ENCODE data around the gene MFAP3L. TPM values are rescaled to one million over a fixed set of nuclear protein-coding genes. Genes with fewer than 3 reads are reported as not detected.

MFAP3L gene
- total RNA-seq, 2 donors from 2014 or later = 1.2 to 1.7 TPM

DNA sequence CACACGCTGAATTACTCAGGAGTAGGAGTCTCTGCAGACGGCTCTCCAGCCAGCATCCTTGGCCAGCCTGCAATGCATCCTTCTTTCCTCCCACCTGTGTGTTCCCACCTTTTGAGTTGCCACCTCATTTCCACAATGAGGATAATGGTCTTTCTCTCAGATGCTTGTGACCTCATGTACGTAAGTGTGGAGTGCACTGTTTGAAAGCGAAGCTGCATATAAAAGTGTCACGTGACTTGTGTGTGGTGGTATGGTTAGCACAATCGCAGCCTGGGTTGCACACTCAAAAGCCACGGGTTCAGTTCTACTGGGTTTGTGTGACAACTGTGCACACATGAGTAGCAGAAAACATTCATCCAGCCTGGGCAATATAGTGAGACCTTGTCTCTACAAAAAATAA is 12.0 kb upstream of the MFAP3L start:
- Mint-ChIP-seq H3K27ac (no peak overlapping the region), H3K4me1 (ENCODE audit: low read depth) (no peaks in the 10 kb centered on the region), H3K27me3 (ENCODE audit: low read depth) (no peaks in the 10 kb centered on the region), H3K36me3 (ENCODE audit: insufficient read depth in 2 of 2) (no peaks in the 10 kb centered on the region), H3K4me3 (no peak overlapping the region), H3K9me3 (no peaks in the 10 kb centered on the region)
- ATAC-seq (replicated peaks in 1 of 2) (no peak), DNase-seq (no peak)

GRCh38 chr4:170037481-170037880 is 11.3 kb upstream of the MFAP3L start:
- DNase-seq = no peak
- H3K27ac Mint-ChIP-seq = no peak overlapping the region
- no peaks in the 10 kb centered on the region for H3K36me3 Mint-ChIP-seq (ENCODE audit: insufficient read depth in 2 of 2)
- H3K9me3 Mint-ChIP-seq = no peaks in the 10 kb centered on the region
- no peaks in the 10 kb centered on the region for H3K4me1 Mint-ChIP-seq (ENCODE audit: low read depth)
- H3K27me3 Mint-ChIP-seq (ENCODE audit: low read depth) = no peaks in the 10 kb centered on the region
- H3K4me3 Mint-ChIP-seq = no peak overlapping the region
- ATAC-seq (replicated peaks in 1 of 2) = no peak

GRCh38 chr4:170035845-170036244 is 9.7 kb upstream of the MFAP3L start:
- Mint-ChIP-seq H3K4me1 (ENCODE audit: low read depth) (no peaks in the 10 kb centered on the region), H3K9me3 (no peaks in the 10 kb centered on the region), H3K36me3 (ENCODE audit: insufficient read depth in 2 of 2) (no peaks in the 10 kb centered on the region), H3K27me3 (ENCODE audit: low read depth) (no peaks in the 10 kb centered on the region), H3K27ac (no peak overlapping the region), H3K4me3 (no peak overlapping the region)
- DNase-seq = no peak
- no peak for ATAC-seq (replicated peaks in 1 of 2)

DNA sequence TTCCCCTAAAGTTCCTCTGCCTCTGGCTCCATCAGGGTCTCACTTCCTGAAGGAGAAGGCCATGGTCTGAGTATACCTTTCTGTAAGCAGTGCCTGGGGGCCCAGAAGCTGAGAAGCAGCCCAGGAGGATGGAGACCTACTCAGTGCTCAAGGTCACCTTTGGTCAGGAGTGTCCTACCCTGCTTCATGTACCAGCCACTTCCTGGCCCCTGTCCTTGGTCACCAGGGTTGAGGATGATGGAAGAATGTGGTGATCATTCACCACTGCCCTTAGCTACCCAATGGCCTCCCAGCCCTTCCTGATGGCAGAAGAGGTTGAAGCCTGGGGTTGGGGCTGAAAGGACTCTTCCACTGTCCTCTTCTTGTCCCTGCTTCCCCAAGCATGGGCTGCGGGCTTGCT is 9.0 kb upstream of the MFAP3L start:
- Mint-ChIP-seq H3K4me1 (ENCODE audit: low read depth) (no peaks in the 10 kb centered on the region), H3K36me3 (ENCODE audit: insufficient read depth in 2 of 2) (no peaks in the 10 kb centered on the region), H3K4me3 (no peak overlapping the region), H3K27me3 (ENCODE audit: low read depth) (no peaks in the 10 kb centered on the region), H3K9me3 (no peaks in the 10 kb centered on the region), H3K27ac (no peak overlapping the region)
- DNase-seq (no peak), ATAC-seq (replicated peaks in 1 of 2) (no peak)

GRCh38 chr4:170033999-170034398 is 7.8 kb upstream of the MFAP3L start:
- Mint-ChIP-seq H3K4me3 (no peak overlapping the region), H3K27me3 (ENCODE audit: low read depth) (peaks cover 9% of the 10 kb centered on the region), H3K9me3 (no peaks in the 10 kb centered on the region), H3K36me3 (ENCODE audit: insufficient read depth in 2 of 2) (no peaks in the 10 kb centered on the region), H3K4me1 (ENCODE audit: low read depth) (no peaks in the 10 kb centered on the region), H3K27ac (no peak overlapping the region)
- DNase-seq (no peak), ATAC-seq (replicated peaks in 1 of 2) (no peak)

DNA sequence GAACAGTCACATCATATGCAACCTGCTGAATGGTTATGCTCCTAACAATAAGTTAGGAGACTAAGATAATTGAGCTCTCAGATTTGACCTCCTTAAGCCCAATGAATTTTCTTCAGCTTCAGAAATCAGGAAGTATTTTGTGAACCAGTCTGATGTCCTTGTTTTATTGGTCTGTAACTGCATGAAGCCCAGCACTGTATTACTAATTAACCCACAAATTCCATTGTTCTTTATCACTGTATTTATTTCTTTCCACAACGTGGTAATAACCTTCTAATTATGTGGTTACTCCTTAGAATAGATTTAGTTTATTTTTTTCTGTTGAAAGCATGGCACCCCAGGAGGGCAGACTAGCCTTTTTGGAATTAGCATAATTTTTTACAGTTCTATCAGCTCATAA is 3.9 kb upstream of the MFAP3L start:
- ATAC-seq (replicated peaks in 1 of 2) (no peak), DNase-seq (no peak)
- Mint-ChIP-seq H3K36me3 (ENCODE audit: insufficient read depth in 2 of 2) (peaks cover 2 to 7% of the 10 kb centered on the region in 2 donors), H3K27me3 (ENCODE audit: low read depth) (peaks cover 26% of the 10 kb centered on the region), H3K27ac (no peak overlapping the region), H3K9me3 (no peaks in the 10 kb centered on the region), H3K4me3 (no peak overlapping the region), H3K4me1 (ENCODE audit: low read depth) (peaks cover 11% of the 10 kb centered on the region)

GRCh38 chr4:170027181-170027829 is 1.1 kb upstream of the MFAP3L start:
- DNase-seq = peak; percentile 91 to 93
- H3K36me3 Mint-ChIP-seq (ENCODE audit: insufficient read depth in 2 of 2) = peaks cover 2 to 7% of the 10 kb centered on the region in 2 donors
- H3K4me3 Mint-ChIP-seq = peak overlapping the region; percentile 93 to 94
- peak overlapping the region; percentile 92 for H3K27ac Mint-ChIP-seq
- peaks cover 33% of the 10 kb centered on the region for H3K27me3 Mint-ChIP-seq (ENCODE audit: low read depth)
- no peaks in the 10 kb centered on the region for H3K9me3 Mint-ChIP-seq
- H3K4me1 Mint-ChIP-seq (ENCODE audit: low read depth) = peaks cover 11% of the 10 kb centered on the region
- peak; percentile 63 to 66 for ATAC-seq (replicated peaks in 1 of 2)

- no peak for ATAC-seq (replicated peaks in 1 of 2)
- Mint-ChIP-seq H3K4me3 (peak overlapping the region; percentile 81 to 85), H3K27ac (no peak overlapping the region), H3K27me3 (ENCODE audit: low read depth) (peaks cover 33% of the 10 kb centered on the region), H3K9me3 (no peaks in the 10 kb centered on the region), H3K36me3 (ENCODE audit: insufficient read depth in 2 of 2) (peaks cover 2 to 7% of the 10 kb centered on the region in 2 donors), H3K4me1 (ENCODE audit: low read depth) (peaks cover 11% of the 10 kb centered on the region)
- peak; percentile 13 to 22 for DNase-seq
These were observed 507 bp downstream of the MFAP3L start for GRCh38 chr4:170025523-170026252.

GRCh38 chr4:170022211-170022610 is 4.0 kb downstream of the MFAP3L start:
- DNase-seq (no peak), ATAC-seq (replicated peaks in 1 of 2) (no peak)
- no peaks in the 10 kb centered on the region for H3K9me3 Mint-ChIP-seq
- no peaks in the 10 kb centered on the region for H3K36me3 Mint-ChIP-seq (ENCODE audit: insufficient read depth in 2 of 2)
- H3K27me3 Mint-ChIP-seq (ENCODE audit: low read depth) = peaks cover 7% of the 10 kb centered on the region
- peaks cover 4% of the 10 kb centered on the region for H3K4me1 Mint-ChIP-seq (ENCODE audit: low read depth)
- H3K4me3 Mint-ChIP-seq = no peak overlapping the region
- no peak overlapping the region for H3K27ac Mint-ChIP-seq

- H3K4me1 Mint-ChIP-seq (ENCODE audit: low read depth) = peaks cover 5% of the 10 kb centered on the region
- H3K4me3 Mint-ChIP-seq = no peak overlapping the region
- ATAC-seq (replicated peaks in 1 of 2) (no peak), DNase-seq (no peak)
- no peaks in the 10 kb centered on the region for H3K27me3 Mint-ChIP-seq (ENCODE audit: low read depth)
- H3K27ac Mint-ChIP-seq = no peak overlapping the region
- H3K9me3 Mint-ChIP-seq = no peaks in the 10 kb centered on the region
- no peaks in the 10 kb centered on the region for H3K36me3 Mint-ChIP-seq (ENCODE audit: insufficient read depth in 2 of 2)
These were observed 8.9 kb downstream of the MFAP3L start for GRCh38 chr4:170017252-170017651.

- Mint-ChIP-seq H3K4me1 (ENCODE audit: low read depth) (peaks cover 5% of the 10 kb centered on the region), H3K27me3 (ENCODE audit: low read depth) (no peaks in the 10 kb centered on the region), H3K36me3 (ENCODE audit: insufficient read depth in 2 of 2) (no peaks in the 10 kb centered on the region), H3K9me3 (no peaks in the 10 kb centered on the region), H3K4me3 (no peak overlapping the region), H3K27ac (no peak overlapping the region)
- DNase-seq (no peak), ATAC-seq (replicated peaks in 1 of 2) (no peak)
These were observed 10.9 kb downstream of the MFAP3L start for GRCh38 chr4:170015285-170015684.

DNA sequence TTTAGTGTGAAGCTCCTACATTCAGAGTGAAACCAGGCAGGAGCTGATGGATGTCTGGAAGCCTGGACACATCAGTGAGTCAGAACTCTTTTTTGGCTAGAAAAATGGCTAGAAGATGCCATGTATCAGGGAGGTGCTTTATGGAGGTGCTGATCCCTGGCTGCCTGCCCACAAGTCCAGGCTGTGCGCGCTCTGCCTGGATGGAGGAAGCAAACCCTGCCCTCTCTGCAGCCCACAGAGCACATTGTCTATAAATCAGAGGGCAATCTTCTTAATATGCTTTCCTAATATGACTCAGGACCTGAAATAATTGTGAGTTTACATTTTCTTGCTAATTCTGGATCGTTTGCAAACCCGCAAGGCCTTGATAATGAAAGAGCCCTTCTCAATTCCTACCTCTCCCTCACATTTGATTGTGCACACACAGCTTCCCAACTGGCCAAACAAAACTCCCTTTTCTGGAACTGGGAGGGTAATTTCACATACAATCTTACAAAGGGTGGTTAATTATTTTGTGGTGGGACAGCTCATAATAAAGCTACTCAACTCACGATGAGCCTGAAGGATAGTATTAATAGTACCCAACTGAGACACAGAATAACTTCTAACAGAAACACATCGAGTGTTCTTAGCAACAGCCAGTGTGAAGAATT is 11.7 kb downstream of the MFAP3L start:
- Mint-ChIP-seq H3K4me1 (ENCODE audit: low read depth) (peaks cover 5% of the 10 kb centered on the region), H3K9me3 (no peaks in the 10 kb centered on the region), H3K27me3 (ENCODE audit: low read depth) (no peaks in the 10 kb centered on the region), H3K36me3 (ENCODE audit: insufficient read depth in 2 of 2) (no peaks in the 10 kb centered on the region), H3K27ac (no peak overlapping the region), H3K4me3 (no peak overlapping the region)
- ATAC-seq (replicated peaks in 1 of 2) (no peak), DNase-seq (no peak)

- peaks cover 10% of the 10 kb centered on the region for H3K4me1 Mint-ChIP-seq (ENCODE audit: low read depth)
- ATAC-seq (replicated peaks in 1 of 2) = no peak
- H3K9me3 Mint-ChIP-seq = no peaks in the 10 kb centered on the region
- H3K4me3 Mint-ChIP-seq = no peak overlapping the region
- H3K27me3 Mint-ChIP-seq (ENCODE audit: low read depth) = no peaks in the 10 kb centered on the region
- no peak for DNase-seq
- no peak overlapping the region for H3K27ac Mint-ChIP-seq
- no peaks in the 10 kb centered on the region for H3K36me3 Mint-ChIP-seq (ENCODE audit: insufficient read depth in 2 of 2)
These were observed 13.6 kb downstream of the MFAP3L start for GRCh38 chr4:170012629-170012958.
